ENCODE results near the gene FKBP3. TPM values are rescaled to one million over a fixed set of nuclear protein-coding genes. Genes with fewer than 3 reads are reported as not detected.

Gene FKBP3
- total and polyA plus RNA-seq, 12 donors, result 83.9 to 184 (median 105) TPM

DNA sequence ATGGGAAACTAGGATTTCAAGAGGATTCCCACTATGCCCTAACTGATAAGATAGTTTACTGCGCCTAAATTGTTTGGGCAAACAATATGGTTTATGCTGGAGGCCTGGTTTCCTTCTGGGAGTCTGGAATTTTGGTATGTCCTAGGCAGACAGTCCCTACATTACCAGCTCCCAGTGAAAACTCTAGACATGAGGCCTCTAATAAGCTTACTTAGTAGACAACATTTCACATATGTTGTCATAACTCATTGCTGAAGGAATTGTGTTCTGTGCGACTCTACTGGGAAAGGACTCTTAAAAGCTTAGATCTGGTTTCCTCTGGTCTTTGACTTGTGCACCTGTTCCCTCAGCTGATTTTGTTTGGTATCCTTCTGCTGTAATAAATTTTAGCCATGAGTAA lies 68.3 kb downstream of the FKBP3 start:
- intact Hi-C loops (cut with DNase I), result no loop called here
- H3K27ac ChIP-seq, result peak overlapping the region in 7 of 10 donors; percentile 39 to 76 (median 66)
- peaks cover 0 to 39% (median 0%) of the 10 kb centered on the region in 9 donors for H3K36me3 ChIP-seq
- H3K4me1 ChIP-seq, result peaks cover 0 to 22% (median 9%) of the 10 kb centered on the region in 9 donors
- 38 to 51% methylated on average over 2 of the region's 2 CpGs for WGBS, 2 donors
- H3K27me3 ChIP-seq, result no peaks in the 10 kb centered on the region
- DNase-seq (no peak), ATAC-seq (peak in 5 of 8 donors; percentile 59 to 72 (median 63))
- peak overlapping the region in 3 of 10 donors; percentile 6 to 14 (median 8) for H3K4me3 ChIP-seq
- TF ChIP-seq, protein P1, sequence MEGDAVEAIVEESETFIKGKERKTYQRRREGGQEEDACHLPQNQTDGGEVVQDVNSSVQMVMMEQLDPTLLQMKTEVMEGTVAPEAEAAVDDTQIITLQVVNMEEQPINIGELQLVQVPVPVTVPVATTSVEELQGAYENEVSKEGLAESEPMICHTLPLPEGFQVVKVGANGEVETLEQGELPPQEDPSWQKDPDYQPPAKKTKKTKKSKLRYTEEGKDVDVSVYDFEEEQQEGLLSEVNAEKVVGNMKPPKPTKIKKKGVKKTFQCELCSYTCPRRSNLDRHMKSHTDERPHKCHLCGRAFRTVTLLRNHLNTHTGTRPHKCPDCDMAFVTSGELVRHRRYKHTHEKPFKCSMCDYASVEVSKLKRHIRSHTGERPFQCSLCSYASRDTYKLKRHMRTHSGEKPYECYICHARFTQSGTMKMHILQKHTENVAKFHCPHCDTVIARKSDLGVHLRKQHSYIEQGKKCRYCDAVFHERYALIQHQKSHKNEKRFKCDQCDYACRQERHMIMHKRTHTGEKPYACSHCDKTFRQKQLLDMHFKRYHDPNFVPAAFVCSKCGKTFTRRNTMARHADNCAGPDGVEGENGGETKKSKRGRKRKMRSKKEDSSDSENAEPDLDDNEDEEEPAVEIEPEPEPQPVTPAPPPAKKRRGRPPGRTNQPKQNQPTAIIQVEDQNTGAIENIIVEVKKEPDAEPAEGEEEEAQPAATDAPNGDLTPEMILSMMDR (IDR thresholded peaks at IDR 0.05), result no peak
- H3K9me3 ChIP-seq, result no peaks in the 10 kb centered on the region

Other genes starting within 250 kb of the FKBP3 start
- gene KLHL28, start 172.5 kb downstream of the FKBP3 start, total RNA-seq, result 10 to 100 TPM in 8 of 10 donors, 1 to 10 TPM in 2; 9.0 to 15.4 (median 13.0) TPM
- 1 to 10 TPM; 1.7 to 2.6 TPM for gene KLHL28, start 172.5 kb downstream of the FKBP3 start, polyA plus RNA-seq
- gene TOGARAM1, start 172.3 kb downstream of the FKBP3 start, total RNA-seq, result 10 to 100 TPM; 14.7 to 25.2 (median 22.2) TPM
- gene TOGARAM1, start 172.3 kb downstream of the FKBP3 start, polyA plus RNA-seq, result 1 to 10 TPM; 3.7 to 6.4 TPM
- gene PRPF39, start 50.4 kb downstream of the FKBP3 start, total RNA-seq, result 10 to 100 TPM in 9 of 10 donors, 1 to 10 TPM in 1; 9.5 to 18.8 (median 13.4) TPM
- 10 to 100 TPM in 1 of 2 donors, 1 to 10 TPM in 1; 8.2 to 39.5 TPM for gene PRPF39, start 50.4 kb downstream of the FKBP3 start, polyA plus RNA-seq
- 1 to 10 TPM; 2.5 to 4.7 (median 3.7) TPM for gene FANCM, start 1.4 kb upstream of the FKBP3 start, total RNA-seq
- 1 to 10 TPM in 1 of 2 donors, under 1 TPM in 1; 0.96 to 6.2 TPM for gene FANCM, start 1.4 kb upstream of the FKBP3 start, polyA plus RNA-seq
- 10 to 100 TPM in 3 of 10 donors, 1 to 10 TPM in 7; 4.7 to 11.2 (median 8.1) TPM for gene MIS18BP1, start 118.7 kb upstream of the FKBP3 start, total RNA-seq
- 1 to 10 TPM; 2.4 to 2.9 TPM for gene MIS18BP1, start 118.7 kb upstream of the FKBP3 start, polyA plus RNA-seq

All from heart right ventricle (tissue), 16 donors.